Hematopoietic multipotent progenitor cell (in vitro differentiated cells): ENCODE measurements around the gene AGTPBP1. TPM values are rescaled to one million over a fixed set of nuclear protein-coding genes. Genes with fewer than 3 reads are reported as not detected.
"Not testable (repeated sequence)": the region's sequence is repeated elsewhere in the genome, so short reads cannot be mapped to it uniquely, and the experiment has no call there.

ENCODE experiments used
- DNase-seq, 3 donors: peaks; one replicate each; pipeline ENCODE4 v3.0.0-alpha.2; 2011 to 2015; ENCODE audit warnings: low read depth in 2 of 3, low spot score in 2 of 3
- total RNA-seq: library from RNA; depleted of rRNA; stranded (reverse); fragments of >200 nt; gene quantifications from one replicate; pipeline ENCODE4 v1.2.3, GENCODE V29; 2012

AGTPBP1 gene
- total RNA-seq, 1 donor, result 11.3 TPM

GRCh38 chr9:85631809-85632208 lies 109.9 kb downstream of the AGTPBP1 start:
- no peak for DNase-seq

- no peak for DNase-seq
These were observed 111.1 kb downstream of the AGTPBP1 start for GRCh38 chr9:85630676-85631075.

DNA sequence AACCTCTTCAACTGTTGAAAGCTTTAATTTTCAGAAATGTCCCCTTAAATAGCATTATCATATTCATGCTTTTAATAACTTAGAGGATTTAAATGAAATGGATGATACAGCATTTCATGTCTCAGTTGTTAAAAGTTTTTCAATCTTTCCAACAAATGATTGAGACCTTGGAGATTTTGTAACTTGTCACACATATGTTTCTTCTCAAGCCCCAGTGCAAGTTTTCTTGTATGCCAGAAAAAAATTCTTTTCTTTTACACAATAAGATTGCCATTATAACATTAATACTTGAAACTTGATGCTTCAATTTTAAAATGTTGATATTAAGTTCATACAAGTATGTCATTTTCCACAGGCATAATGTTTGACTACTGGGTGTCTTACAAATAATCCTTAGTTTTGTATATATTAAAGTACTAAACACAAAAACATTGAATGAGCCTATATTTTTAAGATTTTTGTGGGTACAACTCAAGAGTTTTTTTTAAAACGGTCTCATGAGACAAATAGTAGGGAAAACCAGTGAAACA lies 124.5 kb downstream of the AGTPBP1 start:
- no peak for DNase-seq

- no peak for DNase-seq
These were observed 126.0 kb downstream of the AGTPBP1 start for GRCh38 chr9:85615792-85616191.

GRCh38 chr9:85610074-85610860 lies 131.5 kb downstream of the AGTPBP1 start:
- DNase-seq, result peak; percentile 40 to 86 (median 71)

DNA sequence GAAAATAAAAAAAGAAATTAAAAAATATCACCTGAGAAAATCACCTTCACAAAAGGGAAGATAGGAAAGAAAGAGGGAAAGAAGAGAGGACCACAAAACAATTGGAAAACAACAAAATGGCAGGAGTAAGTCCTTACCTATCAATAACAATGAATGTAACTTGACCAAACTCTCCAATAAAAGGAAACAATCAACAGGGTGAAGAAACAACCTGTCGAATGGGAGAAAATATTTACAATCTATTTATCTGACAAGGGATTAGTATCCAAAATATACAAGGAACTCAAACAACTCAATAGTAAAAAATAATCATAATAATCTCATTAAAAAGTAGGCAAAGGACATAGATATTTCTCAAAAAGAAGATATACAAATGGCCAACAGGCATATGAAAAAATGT lies 135.8 kb downstream of the AGTPBP1 start:
- DNase-seq, result no peak

DNA sequence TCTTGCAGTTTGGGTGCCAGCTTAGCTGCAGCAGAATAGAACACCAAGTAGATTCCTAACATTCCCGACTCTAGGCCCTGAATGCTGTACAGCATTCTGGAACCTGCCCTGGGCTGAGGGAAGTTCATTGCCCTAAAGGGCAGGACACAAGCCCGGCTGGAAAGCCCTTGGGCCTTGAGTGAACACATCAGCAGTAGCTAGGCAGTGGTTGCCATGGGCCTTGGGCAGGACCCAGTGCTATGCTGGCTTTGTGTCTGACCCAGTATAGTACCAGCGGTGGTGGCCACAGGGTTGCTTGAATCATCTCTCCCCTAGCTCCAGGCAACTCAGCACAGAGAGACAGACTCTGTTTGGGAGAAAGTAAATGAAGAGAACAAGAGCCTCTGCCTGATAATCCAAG lies 137.8 kb downstream of the AGTPBP1 start:
- no peak for DNase-seq

DNA sequence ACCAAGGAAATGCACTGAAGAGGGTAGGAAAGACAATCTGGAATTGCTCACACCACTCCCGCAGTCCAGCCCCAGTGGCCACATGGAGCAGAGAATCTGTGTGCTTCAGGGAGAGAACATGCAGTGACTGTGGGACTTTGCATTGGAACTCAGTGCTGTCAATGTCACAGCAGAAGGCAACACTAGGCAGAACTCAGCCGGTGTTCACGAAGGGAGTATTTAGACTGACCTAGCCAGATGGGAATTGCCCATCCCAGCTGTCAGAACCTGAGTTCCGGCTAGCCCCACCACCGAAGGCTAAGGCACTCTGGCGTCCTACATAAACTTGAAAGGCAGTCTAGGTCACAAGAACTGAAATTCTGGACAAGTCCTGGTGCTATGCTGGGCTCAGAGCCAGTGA lies 139.0 kb downstream of the AGTPBP1 start:
- DNase-seq, result no peak

- DNase-seq, result no peak
These were observed 141.0 kb downstream of the AGTPBP1 start for GRCh38 chr9:85600675-85601263.

DNA sequence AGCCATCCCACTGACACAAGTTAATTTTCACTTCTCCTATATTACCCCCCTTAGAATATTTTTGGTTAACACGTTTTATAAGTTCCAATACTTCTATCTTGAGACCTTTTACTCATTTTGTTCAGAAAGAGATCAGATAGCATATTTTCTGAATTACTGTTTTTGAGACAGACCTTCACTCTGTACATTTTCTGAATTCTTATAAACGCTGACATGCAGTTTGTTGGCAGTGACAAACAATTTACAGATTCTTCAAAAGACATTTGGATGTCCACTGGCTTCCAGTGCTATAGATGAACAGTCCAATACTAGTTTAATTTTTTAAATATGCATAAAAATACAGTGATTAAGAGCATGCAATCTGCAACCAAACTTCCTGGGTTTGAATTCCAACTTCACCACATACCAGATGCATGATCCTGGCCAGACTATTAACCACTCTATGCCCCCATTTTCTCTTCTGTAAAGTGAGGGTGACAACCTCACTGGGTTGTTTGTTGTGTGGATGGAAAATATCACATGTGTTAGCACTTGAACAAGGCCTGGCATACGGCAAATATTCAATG lies 142.1 kb downstream of the AGTPBP1 start:
- DNase-seq, result no peak

DNA sequence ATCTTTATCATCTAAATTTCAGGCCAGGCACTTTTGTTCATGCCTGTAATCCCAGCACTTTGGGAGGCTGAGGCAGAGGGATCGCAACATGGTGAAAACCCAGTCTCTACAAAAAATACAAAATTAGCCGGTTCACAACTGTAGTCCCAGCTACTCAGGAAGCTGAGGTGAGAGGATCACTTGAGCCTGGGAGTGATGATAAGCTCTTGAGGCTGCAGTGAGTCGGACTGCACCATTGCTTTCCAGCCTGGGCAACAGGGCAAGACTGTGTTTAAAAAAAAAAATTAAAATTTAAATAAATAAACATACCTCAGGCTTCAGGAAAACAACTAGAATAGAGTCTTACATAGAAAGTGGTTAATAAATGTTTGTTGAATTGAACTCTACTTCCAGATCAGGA lies 147.4 kb downstream of the AGTPBP1 start:
- DNase-seq, result peak in 1 of 3 donors; percentile 15

GRCh38 chr9:85586684-85587083 lies 155.1 kb downstream of the AGTPBP1 start:
- DNase-seq, result no peak

DNA sequence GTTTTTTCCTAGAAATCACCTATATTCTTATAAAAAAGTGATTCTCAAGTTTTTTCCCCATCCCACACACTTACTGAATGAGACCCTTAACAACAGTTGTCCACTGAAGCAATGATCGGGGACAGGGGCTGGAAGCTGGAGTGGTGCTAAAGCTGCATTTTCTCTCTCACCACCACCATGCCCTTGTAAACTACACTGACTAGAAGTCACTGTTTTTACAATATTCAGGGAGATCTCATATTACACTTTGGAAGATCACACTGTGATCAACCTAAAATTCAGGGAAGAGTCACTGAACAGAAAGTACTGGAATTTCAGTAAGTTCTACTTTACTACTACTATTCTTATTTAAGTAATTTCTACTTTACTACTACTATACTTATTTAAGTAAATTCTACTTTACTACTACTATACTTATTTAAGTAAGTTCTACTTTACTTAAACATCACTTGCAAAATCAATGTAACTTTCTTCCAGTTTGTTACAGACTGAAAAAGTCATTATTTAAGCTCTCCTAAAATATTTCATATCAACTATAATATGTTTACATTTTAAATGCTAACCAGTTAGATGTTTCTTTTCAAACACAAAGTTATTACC lies 164.3 kb downstream of the AGTPBP1 start:
- no peak for DNase-seq

DNA sequence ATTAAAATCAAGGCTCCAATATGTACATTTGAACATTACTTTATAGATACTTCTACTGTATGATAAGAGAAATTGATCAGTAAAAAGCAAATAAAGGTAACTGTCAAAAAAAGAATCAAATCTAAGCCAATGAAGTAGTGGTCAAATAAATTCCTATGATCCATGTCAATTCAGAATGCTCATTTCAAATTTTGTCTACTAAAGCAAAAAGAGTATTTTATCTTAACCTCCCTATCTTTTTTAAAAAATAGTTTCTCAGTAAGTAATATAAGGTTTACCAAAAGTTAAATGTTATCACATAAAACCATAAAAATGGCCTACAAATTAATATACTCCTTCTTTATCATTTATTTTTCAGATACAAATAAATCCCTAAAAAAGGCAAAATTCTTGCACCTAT lies 165.9 kb downstream of the AGTPBP1 start:
- DNase-seq, result no peak

DNA sequence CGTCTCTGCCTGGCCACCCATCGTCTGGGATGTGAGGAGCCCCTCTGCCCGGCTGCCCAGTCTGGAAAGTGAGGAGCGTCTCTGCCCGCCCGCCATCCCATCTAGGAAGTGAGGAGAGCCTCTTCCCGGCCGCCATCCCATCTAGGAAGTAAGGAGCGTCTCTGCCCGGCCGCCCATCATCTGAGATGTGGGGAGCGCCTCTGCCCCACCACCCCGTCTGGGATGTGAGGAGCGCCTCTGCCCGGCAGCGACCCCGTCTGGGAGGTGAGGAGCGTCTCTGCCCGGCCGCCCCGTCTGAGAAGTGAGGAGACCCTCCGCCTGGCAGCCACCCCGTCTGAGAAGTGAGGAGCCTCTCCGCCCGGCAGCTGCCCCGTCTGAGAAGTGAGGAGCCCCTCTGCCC lies 168.2 kb downstream of the AGTPBP1 start:
- not testable (repeated sequence) for DNase-seq

DNA sequence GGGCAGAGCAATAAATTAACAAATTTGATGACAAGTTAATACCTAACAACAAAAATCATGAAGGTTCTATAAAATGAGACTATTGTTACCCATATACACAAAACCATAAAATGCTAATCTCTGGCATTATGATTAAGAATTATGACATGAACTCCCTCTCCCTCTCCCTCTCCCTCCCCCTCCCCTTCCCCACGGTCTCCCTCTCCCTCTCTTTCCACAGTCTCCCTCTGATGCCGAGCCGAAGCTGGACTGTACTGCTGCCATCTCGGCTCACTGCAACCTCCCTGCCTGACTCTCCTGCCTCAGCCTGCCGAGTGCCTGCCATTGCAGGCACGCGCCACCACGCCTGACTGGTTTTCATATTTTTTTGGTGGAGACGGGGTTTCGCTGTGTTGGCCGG lies 168.8 kb downstream of the AGTPBP1 start:
- DNase-seq, result not testable (repeated sequence)

DNA sequence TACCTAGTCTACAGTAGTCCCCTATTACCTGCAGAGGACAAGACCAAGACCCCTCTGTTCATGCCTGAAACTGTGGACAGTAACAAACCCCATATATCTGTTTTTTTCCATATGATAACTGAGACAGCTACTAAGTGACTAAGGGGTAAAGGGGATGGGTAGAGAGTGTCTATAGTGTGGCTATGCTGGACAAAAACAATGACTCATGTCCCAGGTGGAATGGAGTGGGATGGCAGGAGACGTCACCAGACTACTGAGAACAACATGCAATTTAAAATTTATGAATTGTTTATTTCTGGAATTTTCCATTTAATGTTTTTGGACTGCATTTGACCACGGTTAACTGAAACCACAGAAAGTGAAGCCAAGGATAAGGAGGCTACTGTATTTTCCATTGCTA lies 171.8 kb downstream of the AGTPBP1 start:
- DNase-seq, result no peak

GRCh38 chr9:85559526-85559925 lies 182.2 kb downstream of the AGTPBP1 start:
- DNase-seq, result no peak

- DNase-seq, result no peak
These were observed 187.4 kb downstream of the AGTPBP1 start for GRCh38 chr9:85554349-85554748.

- DNase-seq, result no peak
These were observed 188.3 kb downstream of the AGTPBP1 start for GRCh38 chr9:85553475-85553874.

GRCh38 chr9:85547599-85547998 lies 194.2 kb downstream of the AGTPBP1 start:
- DNase-seq, result no peak
